Testis (tissue), 3 donors: ENCODE data around the gene PMP22. TPM values are rescaled to one million over a fixed set of nuclear protein-coding genes. Genes with fewer than 3 reads are reported as not detected.

Experiments used
- DNase-seq: peaks from one replicate; pipeline ENCODE4 v3.0.0-alpha.2; 2019
- H3K27ac ChIP-seq, 2 donors: fragments of 200-600 bp; sonication (generic); one replicate each; pipeline ENCODE4 v1.5.1; 2019
- H3K27me3 ChIP-seq: fragments of 200-600 bp; sonication (generic); one replicate; pipeline ENCODE4 v1.5.1; 2019
- H3K36me3 ChIP-seq: fragments of 200-600 bp; sonication (generic); one replicate; pipeline ENCODE4 v1.5.1; 2017; ENCODE audit warnings: low read depth; ENCODE audit errors: missing control alignments
- H3K4me1 ChIP-seq: fragments of 200-600 bp; sonication (generic); one replicate; pipeline ENCODE4 v1.5.1; 2019
- H3K4me3 ChIP-seq, 2 donors: fragments of 200-600 bp; sonication (generic); one replicate each; pipeline ENCODE4 v1.5.1; 2017 to 2019
- H3K9me3 ChIP-seq: fragments of 200-600 bp; sonication (generic); one replicate; pipeline ENCODE4 v1.5.1; 2017
- CTCF ChIP-seq, 3 experiments: fragments of 450-650 bp in 2 of 3; fragments of 200-600 bp in 1 of 3; sonication (generic) in 1 of 3; IDR thresholded peaks; one replicate each; pipeline ENCODE4 v1.5.1; 2016 to 2019; ENCODE audit warnings: antibody characterized with exemption in 3 of 3, mild to moderate bottlenecking in 2 of 3, moderate library complexity in 1 of 3
- POLR2A ChIP-seq: fragments of 450-650 bp; IDR thresholded peaks from one replicate; pipeline ENCODE4 v1.6.1; 2017; ENCODE audit warnings: antibody characterized with exemption, mild to moderate bottlenecking, moderate library complexity
- WGBS, 2 donors: methylation state at CpG; one replicate each; pipeline ENCODE4 v1.1.5; 2018; 5-methylcytosine and 5-hydroxymethylcytosine counted together
- intact Hi-C: fragments of 100-400 bp; cut with DNase I; formaldehyde crosslinking; loops from one replicate; pipeline ENCODE4 v1.15.1; 2023; ENCODE audit warnings: low total_unique reads
- polyA plus RNA-seq: library from polyadenylated mRNA; stranded (reverse); fragments of 350-450 nt; fragmentation: Illumina TruSeq; extraction: RNeasy Lipid Tissue Mini Kit (QIAGEN cat#74804); gene quantifications from one replicate; pipeline ENCODE4 v1.2.3, GENCODE V29; 2014; ENCODE audit warnings: low read depth, low replicate concordance; ENCODE audit not compliant: insufficient read depth
- total RNA-seq, 2 donors: library from RNA; depleted of rRNA; stranded (reverse); fragments of >200 nt; gene quantifications; one replicate each; pipeline ENCODE4 v1.2.3, GENCODE V29; 2016

Gene PMP22
- total and polyA plus RNA-seq, 3 donors from 2014 or later: 31.1 to 70.0 (median 49.2) TPM

- Histone ChIP-seq H3K27me3 (no peaks in the 10 kb centered on the region), H3K4me3 (no peak overlapping the region), H3K4me1 (no peaks in the 10 kb centered on the region), H3K9me3 (no peaks in the 10 kb centered on the region), H3K27ac (no peak overlapping the region), H3K36me3 (no peaks in the 10 kb centered on the region)
- WGBS, 2 donors: 69 to 77% methylated on average over 5 of the region's 5 CpGs
- no peak for DNase-seq
- TF ChIP-seq POLR2A (no peak), CTCF (IDR thresholded peaks at IDR 0.05) (no peak)
- intact Hi-C loops: no loop called here
These were observed 20.1 kb downstream of the PMP22 start for GRCh38 chr17:15245054-15245453.

- no peak overlapping the region for H3K4me3 ChIP-seq
- H3K36me3 ChIP-seq: no peaks in the 10 kb centered on the region
- no peaks in the 10 kb centered on the region for H3K27me3 ChIP-seq
- H3K27ac ChIP-seq: no peak overlapping the region
- no peak for DNase-seq
- TF ChIP-seq POLR2A: no peak
- intact Hi-C loops: no loop called here
- no peaks in the 10 kb centered on the region for H3K4me1 ChIP-seq
- H3K9me3 ChIP-seq: no peaks in the 10 kb centered on the region
These were observed 24.5 kb downstream of the PMP22 start for GRCh38 chr17:15240644-15241043.

- no peak overlapping the region for H3K27ac ChIP-seq
- no peak overlapping the region for H3K4me3 ChIP-seq
- 85 to 91% methylated on average over 3 of the region's 3 CpGs for WGBS, 2 donors
- no peaks in the 10 kb centered on the region for H3K27me3 ChIP-seq
- H3K36me3 ChIP-seq: no peaks in the 10 kb centered on the region
- H3K9me3 ChIP-seq: no peaks in the 10 kb centered on the region
- no peaks in the 10 kb centered on the region for H3K4me1 ChIP-seq
- TF ChIP-seq POLR2A: no peak
- no peak for TF ChIP-seq CTCF (IDR thresholded peaks at IDR 0.05)
- intact Hi-C loops: no loop called here
- no peak for DNase-seq
These were observed 25.6 kb downstream of the PMP22 start for GRCh38 chr17:15239491-15239890.

- 83 to 95% methylated on average over 3 of the region's 3 CpGs for WGBS, 2 donors
- no peak for DNase-seq
- intact Hi-C loops: no loop called here
- Histone ChIP-seq H3K36me3 (no peaks in the 10 kb centered on the region), H3K4me1 (no peaks in the 10 kb centered on the region), H3K27ac (no peak overlapping the region), H3K4me3 (no peak overlapping the region), H3K9me3 (no peaks in the 10 kb centered on the region), H3K27me3 (no peaks in the 10 kb centered on the region)
- no peak for TF ChIP-seq CTCF (IDR thresholded peaks at IDR 0.05)
- no peak for TF ChIP-seq POLR2A
These were observed 26.3 kb downstream of the PMP22 start for GRCh38 chr17:15238676-15239422.

GRCh38 chr17:15238057-15238456, 27.1 kb downstream of the PMP22 start:
- Histone ChIP-seq H3K4me1 (peaks cover 6% of the 10 kb centered on the region), H3K4me3 (no peak overlapping the region), H3K27me3 (no peaks in the 10 kb centered on the region), H3K9me3 (no peaks in the 10 kb centered on the region), H3K36me3 (no peaks in the 10 kb centered on the region), H3K27ac (no peak overlapping the region)
- no peak for TF ChIP-seq POLR2A
- TF ChIP-seq CTCF (IDR thresholded peaks at IDR 0.05): no peak
- WGBS, 2 donors: 73 to 81% methylated on average over 2 of the region's 2 CpGs
- intact Hi-C loops: no loop called here
- DNase-seq: no peak
